22Rv1 (cell line): ENCODE results near the gene RASA4B.
"Not testable (repeated sequence)": the region's sequence is repeated elsewhere in the genome, so short reads cannot be mapped to it uniquely, and the experiment has no call there.

Source experiments
- CTCF ChIP-seq: fragments of 450-650 bp; IDR thresholded peaks from 2 replicates; pipeline ENCODE4 v1.5.1; 2017; ENCODE audit warnings: mild to moderate bottlenecking
- ZFX ChIP-seq: fragments of 450-650 bp; IDR thresholded peaks from 2 replicates; pipeline ENCODE4 v1.6.1; 2017; ENCODE audit warnings: antibody characterized with exemption, borderline replicate concordance

- not testable (repeated sequence) for TF ChIP-seq CTCF, ZFX
Observed at GRCh38 chr7:102490529-102491075, 27.0 kb downstream of the RASA4B start.
